HK-2 (cell line): Measurements from ENCODE around the gene OR2Z1.
"Not testable (repeated sequence)": the region's sequence is repeated elsewhere in the genome, so short reads cannot be mapped to it uniquely, and the experiment has no call there.

Experiments
- DNase-seq: peaks from one replicate; pipeline ENCODE4 v3.0.0-alpha.2; 2018; ENCODE audit not compliant: unreplicated experiment

Gene OR2Z1

DNA sequence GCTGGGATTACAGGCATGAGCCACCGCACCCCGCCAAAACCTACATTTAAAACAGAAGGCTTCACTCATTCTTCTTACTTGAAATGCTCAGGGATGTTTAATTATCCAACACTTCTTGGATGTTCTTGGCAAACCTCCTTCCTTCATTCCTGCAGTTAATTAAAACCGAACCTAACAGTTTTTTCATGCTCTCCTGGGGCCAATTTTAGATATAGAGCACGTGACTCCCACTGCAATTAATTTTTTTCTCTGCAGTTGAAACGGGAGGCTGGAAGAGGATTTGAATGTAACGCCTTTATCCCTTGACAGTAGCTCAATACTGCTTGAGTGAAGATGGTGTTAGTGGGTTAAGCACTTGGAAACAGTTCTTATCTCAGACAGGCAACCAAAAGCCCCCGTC, 18.2 kb upstream of the OR2Z1 start:
- no peak for DNase-seq

DNA sequence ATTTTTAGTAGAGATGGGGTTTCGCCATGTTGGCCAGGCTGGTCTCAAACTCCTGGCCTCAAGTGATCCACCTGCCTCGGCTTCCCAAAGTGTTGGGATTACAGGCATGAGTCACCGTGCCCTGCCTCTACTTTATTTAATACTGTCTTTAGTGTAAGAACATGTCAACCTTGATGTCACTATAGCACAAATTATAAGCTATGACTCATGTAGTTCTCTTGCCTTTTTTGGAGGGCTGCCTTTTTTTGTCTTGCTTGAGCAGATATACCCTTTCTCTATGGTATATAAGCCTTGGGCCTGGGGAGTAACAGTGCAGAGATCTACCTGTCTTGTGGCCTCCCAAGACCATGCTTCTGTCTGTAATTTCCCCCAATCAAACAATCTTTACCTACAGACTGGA, 16.1 kb upstream of the OR2Z1 start:
- DNase-seq: not testable (repeated sequence)

DNA sequence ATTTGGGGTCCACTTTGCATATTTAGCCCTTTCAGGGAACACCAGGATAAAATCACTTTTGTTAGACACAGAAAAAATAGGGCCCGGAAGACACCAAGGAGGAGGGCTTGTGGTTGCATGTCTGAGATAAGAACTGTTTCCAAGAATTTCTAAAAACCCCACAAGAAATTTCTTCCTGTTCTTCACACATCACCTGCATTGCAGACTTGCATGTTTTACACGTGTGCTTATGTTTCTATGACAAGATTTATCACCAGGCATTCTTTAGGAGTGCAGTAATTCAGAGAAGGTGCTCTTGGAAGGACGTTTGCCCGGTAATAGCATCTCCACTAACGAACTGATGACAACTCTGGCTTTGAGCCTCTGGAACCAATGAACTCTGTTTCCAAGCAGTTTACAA, 15.7 kb upstream of the OR2Z1 start:
- DNase-seq: no peak

DNA sequence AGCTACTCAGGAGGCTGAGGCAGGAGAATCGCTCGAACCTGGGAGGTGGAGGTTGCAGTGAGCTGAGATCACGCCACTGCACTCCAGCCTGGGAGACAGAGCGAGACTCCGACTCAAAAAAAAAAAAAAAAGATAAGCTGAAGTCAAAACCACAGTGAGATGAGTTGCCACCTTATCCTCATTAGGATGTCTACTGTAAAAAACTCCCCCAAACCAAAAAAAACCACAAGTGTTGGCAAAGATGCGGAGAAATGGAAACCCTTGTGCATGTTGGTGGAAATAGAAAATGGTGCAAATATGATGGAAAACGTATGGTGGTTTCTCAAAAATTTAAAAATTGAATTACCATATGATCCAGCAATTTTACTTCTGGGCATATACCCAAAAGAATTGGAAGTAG, 11.1 kb upstream of the OR2Z1 start:
- not testable (repeated sequence) for DNase-seq

DNA sequence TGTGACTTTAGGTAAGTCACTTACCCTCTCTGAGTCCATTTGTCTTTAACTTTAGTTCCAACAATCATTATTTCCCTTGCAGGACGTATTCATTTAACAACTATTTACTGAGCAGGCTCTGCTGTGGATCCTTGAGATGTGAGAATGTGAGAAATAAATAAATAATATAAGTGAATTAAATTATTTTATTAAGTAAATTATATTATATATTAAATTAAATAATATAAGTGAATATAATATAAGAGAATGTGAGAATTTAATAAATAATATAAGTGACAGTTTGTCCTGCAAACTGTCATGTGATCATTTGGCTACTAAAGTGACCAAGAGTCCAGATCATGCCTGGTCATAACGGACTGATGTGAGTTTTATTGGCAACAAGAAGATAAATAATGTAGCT, 598 bp downstream of the OR2Z1 start:
- DNase-seq: no peak

DNA sequence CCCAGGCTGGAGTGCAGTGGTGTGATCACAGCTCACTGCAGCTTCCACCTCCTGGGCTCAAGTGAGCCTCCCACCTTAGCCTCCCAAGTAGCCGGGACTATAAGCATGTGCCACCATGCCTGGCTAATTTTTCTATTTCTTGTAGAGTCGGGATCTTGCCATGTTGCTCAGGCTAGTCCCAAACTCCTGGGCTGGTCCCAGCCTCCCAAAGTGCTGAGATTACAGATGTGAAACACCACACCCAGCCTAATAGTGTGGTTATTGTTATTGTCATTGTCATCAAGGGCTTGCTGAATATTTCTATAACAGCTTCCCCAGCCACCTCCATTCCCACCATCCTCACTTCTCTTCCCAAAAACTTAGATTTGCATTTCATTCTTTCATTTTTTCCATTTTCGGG, 2.8 kb downstream of the OR2Z1 start:
- DNase-seq: no peak

DNA sequence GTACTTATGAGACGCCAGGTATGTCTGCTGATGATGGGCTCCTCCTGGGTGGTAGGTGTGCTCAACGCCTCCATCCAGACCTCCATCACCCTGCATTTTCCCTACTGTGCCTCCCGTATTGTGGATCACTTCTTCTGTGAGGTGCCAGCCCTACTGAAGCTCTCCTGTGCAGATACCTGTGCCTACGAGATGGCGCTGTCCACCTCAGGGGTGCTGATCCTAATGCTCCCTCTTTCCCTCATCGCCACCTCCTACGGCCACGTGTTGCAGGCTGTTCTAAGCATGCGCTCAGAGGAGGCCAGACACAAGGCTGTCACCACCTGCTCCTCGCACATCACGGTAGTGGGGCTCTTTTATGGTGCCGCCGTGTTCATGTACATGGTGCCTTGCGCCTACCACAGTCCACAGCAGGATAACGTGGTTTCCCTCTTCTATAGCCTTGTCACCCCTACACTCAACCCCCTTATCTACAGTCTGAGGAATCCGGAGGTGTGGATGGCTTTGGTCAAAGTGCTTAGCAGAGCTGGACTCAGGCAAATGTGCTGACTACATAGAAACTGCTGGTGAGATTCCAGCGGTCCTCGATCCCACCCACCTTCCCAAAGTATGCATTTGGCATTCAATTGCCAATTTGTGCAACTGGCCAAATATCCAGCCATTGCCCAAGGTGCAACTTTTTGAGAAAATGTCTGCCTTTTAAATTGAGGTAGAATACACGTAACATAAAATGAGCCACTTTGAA, 10.2 kb downstream of the OR2Z1 start:
- DNase-seq: no peak

DNA sequence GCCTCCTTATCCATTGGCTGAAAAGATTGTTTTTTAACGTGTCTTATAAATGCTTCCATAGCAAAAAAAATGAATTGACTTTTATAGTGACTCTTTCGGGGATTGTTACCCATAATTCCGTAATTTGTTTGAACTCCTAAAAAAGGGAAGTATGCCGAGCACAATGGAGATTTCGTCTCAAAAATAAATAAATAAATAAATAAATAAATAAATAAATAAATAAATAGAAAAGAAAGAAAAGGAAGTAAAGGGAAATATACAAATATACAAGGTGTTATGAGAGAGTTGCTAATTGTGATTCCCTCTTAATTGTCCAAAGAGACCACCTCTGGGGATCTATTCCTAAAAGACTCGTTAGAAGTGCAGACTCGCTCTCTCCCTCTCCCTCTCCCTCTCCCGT, 16.9 kb downstream of the OR2Z1 start:
- DNase-seq: no peak

DNA sequence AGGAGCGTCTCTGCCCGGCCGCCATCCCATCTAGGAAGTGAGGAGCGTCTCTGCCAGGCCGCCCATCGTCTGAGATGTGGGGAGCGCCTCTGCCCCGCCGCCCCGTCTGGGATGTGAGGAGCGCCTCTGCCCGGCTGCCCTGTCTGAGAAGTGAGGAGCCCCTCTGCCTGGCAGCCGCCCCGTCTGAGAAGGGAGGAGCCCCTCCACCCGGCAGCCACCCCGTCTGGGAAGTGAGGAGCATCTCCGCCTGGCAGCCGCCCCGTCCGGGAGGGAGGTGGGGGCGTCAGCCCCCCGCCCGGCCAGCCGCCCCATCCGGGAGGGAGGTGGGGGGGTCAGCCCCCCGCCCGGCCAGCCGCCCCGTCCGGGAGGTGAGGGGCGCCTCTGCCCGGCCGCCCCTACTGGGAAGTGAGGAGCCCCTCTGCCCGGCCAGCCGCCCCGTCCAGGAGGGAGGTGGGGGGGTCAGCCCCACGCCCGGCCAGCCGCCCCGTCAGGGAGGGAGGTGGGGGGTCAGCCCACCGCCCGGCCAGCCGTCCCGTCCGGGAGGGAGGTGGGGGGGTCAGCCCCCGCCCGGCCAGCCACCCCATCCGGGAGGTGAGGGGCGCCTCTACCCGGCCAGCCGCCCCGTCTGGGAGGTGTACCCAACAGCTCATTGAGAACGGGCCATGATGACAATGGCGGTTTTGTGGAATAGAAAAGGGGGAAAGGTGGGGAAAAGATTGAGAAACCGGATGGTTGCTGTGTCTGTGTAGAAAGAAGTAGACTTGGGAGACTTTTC, 18.0 kb downstream of the OR2Z1 start:
- DNase-seq: not testable (repeated sequence)

DNA sequence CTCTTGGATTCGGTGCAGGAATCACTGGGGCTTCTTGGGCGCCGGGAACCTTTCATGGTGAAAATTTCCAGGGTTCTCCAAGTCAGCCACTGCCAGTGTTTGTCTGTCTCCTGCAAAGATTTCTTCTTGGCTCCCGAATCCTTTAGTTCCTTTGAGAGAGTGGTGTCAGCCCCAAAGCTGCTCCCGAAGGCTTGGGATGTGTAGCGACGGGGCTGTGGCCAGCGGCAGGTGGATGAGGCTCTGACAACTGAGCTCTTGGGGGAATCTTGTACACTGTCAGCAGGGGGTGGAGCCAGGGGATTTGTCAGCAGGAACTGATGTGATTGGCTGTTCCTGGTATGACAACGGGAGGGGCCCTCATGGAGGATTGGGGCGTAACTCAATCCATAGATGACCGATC, 45.8 kb downstream of the OR2Z1 start:
- not testable (repeated sequence) for DNase-seq

DNA sequence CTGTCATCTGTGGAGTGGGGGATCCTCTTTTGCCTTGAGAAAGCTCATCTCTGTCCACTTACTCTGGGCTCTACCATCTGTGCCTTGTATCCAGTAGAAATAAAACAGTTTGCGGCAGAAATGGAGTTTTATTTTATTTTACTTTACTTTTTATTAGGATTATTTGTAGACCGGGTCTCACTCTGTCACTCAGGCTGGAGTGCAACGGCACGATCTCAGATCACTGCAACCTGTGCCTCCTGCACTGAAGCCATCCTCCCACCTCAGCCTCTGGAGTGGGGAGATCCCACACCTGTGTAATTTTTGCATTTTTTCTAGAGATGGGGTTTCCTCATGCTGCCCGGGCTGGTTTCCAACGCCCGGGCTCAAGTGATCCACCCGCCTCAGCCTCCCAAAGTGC, 47.8 kb downstream of the OR2Z1 start:
- DNase-seq: not testable (repeated sequence)

DNA sequence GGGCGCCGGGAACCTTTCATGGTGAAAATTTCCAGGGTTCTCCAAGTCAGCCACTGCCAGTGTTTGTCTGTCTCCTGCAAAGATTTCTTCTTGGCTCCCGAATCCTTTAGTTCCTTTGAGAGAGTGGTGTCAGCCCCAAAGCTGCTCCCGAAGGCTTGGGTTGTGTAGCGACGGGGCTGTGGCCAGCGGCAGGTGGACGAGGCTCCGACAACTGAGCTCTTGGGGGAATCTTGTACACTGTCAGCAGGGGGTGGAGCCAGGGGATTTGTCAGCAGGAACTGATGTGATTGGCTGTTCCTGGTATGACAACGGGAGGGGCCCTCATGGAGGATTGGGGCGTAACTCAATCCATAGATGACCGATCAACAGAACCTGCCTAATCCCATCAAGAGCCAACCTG, 52.2 kb downstream of the OR2Z1 start:
- DNase-seq: not testable (repeated sequence)
